ENCODE measurements around the gene AMMECR1.

GRCh38 chrX:110224926-110225617, 92.8 kb downstream of the AMMECR1 start:
- no peak for TF ChIP-seq EZH2phosphoT487 (IDR thresholded peaks at IDR 0.05; ENCODE audit: insufficient read depth, low read depth)
- TF ChIP-seq EZH2 (IDR thresholded peaks at IDR 0.05; ENCODE audit: insufficient read depth, poor library complexity, severe bottlenecking): no peak

Measured in GM23248 (cell line).